ENCODE results near the gene NEGR1.

- TF ChIP-seq, protein P1, sequence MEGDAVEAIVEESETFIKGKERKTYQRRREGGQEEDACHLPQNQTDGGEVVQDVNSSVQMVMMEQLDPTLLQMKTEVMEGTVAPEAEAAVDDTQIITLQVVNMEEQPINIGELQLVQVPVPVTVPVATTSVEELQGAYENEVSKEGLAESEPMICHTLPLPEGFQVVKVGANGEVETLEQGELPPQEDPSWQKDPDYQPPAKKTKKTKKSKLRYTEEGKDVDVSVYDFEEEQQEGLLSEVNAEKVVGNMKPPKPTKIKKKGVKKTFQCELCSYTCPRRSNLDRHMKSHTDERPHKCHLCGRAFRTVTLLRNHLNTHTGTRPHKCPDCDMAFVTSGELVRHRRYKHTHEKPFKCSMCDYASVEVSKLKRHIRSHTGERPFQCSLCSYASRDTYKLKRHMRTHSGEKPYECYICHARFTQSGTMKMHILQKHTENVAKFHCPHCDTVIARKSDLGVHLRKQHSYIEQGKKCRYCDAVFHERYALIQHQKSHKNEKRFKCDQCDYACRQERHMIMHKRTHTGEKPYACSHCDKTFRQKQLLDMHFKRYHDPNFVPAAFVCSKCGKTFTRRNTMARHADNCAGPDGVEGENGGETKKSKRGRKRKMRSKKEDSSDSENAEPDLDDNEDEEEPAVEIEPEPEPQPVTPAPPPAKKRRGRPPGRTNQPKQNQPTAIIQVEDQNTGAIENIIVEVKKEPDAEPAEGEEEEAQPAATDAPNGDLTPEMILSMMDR (IDR thresholded peaks at IDR 0.05; ENCODE audit: low read depth, low read length): no peak
- TF ChIP-seq EZH2phosphoT487 (IDR thresholded peaks at IDR 0.05; ENCODE audit: low read depth): no peak
Measured at GRCh38 chr1:72117621-72118020, 164.7 kb downstream of the NEGR1 start.
